LNCaP clone FGC (cell line): ENCODE results near the gene MAP4.
"Not testable (repeated sequence)": the region's sequence is repeated elsewhere in the genome, so short reads cannot be mapped to it uniquely, and the experiment has no call there.

Source experiments
- DNase-seq: peaks from one replicate; pipeline ENCODE4 v3.0.0-alpha.2; 2011; ENCODE audit warnings: low read depth
- H3K4me3 ChIP-seq: 2 replicates; pipeline ENCODE4 v1.5.1; 2011; ENCODE audit warnings: mild to moderate bottlenecking, low read depth, low read length, control low read depth
- TF ChIP-seq, protein P1 (sequence below): IDR thresholded peaks from 2 replicates; pipeline ENCODE4 v1.5.1; 2012; ENCODE audit warnings: mild to moderate bottlenecking; ENCODE audit not compliant: control insufficient read depth, insufficient read depth; ENCODE audit errors: extremely low read depth

MAP4 gene

DNA sequence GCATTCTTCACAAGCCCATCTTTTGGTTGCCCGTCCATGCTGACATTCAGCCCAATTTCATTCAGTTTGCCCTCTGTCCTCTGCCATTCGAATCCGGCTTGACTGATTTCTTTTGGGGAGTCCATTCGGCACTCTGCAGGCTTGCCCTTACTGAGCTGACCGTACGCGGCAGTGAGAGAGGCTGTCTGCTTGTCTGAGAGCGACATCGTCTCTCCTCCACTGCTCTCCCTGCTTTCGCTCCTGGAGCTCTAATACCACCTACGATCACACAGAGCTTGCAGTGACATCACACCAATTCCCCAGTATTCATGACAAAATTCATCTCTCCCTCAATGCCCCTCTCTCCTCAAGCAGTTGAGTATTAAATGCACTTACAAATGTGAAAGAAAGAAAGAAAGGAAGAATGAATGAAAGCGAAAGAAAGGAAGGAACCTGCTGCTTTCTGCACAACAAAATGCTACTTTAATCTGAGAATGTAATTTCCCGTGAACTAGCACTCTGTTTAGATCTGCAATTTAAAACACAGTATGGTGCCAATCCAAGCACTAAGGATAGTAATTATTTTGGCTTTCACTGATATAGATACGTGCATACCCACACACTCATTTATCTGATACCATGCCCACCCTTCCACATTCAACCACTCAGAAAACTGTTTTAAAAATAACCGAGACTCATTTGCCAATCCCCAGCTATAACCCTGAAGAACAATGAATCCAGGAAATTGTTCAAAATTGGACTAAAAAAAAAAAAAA is 123.8 kb downstream of the MAP4 start:
- TF ChIP-seq, protein P1, sequence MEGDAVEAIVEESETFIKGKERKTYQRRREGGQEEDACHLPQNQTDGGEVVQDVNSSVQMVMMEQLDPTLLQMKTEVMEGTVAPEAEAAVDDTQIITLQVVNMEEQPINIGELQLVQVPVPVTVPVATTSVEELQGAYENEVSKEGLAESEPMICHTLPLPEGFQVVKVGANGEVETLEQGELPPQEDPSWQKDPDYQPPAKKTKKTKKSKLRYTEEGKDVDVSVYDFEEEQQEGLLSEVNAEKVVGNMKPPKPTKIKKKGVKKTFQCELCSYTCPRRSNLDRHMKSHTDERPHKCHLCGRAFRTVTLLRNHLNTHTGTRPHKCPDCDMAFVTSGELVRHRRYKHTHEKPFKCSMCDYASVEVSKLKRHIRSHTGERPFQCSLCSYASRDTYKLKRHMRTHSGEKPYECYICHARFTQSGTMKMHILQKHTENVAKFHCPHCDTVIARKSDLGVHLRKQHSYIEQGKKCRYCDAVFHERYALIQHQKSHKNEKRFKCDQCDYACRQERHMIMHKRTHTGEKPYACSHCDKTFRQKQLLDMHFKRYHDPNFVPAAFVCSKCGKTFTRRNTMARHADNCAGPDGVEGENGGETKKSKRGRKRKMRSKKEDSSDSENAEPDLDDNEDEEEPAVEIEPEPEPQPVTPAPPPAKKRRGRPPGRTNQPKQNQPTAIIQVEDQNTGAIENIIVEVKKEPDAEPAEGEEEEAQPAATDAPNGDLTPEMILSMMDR: no peak
- H3K4me3 ChIP-seq: no peak overlapping the region
- DNase-seq: no peak

DNA sequence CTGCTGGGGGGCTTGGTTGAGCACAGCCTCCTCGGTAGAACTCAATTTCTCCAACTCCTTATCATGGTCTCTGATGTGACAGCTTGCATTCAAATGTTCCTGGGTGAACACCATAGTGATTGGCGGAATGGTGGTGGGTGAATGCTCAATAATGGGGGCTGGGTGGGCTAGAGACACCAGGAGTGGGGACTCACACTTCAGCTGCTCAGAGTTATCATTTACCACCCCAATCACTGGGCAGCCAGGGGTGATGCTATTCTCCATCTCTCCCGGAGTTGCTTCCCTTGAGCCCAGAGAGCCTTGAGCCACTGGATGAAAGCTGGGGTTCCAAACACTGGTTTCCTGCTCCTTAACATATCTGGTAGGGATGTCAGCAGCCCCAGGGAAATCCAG is 124.6 kb downstream of the MAP4 start:
- DNase-seq: no peak
- TF ChIP-seq, protein P1: no peak
- H3K4me3 ChIP-seq: no peak overlapping the region

DNA sequence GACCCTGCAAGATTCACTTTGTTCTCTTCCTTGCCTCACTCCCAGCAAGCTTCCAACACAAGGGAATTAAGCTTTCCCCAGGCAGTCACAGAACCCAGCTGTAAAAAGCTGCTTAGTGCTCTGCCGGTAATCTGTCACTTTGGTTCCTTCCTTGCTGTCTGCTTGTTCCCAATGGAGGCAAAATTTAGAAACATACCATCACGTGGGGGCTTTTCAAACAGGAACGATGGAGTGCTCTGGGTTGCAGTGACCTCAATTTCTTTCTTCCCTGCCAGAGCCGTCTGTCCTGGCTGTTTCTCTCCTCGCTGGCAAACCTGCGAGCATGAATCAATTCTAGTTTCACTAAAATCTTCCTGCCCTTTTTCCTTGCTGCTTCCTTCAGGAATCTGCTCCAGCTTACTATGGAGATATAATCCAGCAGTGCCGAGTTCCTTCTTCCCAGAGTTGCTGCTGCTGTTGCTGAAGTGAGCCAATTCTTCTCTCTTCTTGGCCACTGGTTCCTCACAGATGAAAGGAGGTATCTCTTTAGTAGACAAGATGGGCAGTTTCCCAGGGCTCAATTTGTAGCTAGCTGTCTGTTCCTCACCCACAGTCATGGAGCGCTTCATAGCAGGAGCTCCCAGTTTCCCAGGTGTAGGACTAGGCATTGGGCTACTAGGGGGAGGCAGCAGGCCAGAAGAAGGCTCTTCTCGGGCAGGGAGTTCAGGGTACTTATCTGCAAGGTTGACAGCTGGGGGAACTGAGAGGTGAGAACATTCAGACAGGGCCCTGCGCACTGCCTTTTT is 125.2 kb downstream of the MAP4 start:
- no peak overlapping the region for H3K4me3 ChIP-seq
- TF ChIP-seq, protein P1: no peak
- DNase-seq: no peak

DNA sequence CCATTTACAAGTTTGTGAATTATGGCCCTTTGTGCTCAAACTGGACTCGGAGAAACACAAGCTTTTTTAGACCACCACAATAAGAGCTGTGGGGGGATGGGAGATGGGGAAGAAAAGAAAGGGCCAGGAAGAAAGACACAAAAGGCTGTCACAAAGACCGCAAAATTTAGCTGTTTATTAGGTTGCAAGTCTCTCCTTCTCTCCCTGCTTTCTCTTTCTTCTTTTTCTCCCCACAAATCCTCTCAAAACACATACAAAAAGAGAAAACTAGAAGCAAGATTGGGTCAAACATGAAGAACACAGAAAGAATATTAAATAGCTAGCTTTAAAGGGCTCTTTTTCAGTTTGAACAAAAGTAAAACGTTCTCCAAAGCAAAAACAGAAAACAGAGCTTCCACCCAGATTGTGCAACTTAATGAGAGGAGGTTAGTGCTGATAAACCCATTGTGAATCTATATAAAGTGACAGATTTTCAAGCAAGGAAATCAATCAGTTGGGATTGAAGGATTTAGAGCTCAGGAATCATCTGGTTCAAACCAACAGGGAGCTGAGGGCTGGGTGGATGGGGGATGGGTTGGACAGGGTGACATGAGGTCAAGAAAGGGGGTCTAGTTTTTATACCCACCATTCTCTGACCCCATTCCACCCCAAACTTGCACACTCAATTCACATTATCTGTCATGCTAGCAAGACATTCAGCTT is 125.9 kb downstream of the MAP4 start:
- TF ChIP-seq, protein P1: no peak
- no peak for DNase-seq
- no peak overlapping the region for H3K4me3 ChIP-seq

DNA sequence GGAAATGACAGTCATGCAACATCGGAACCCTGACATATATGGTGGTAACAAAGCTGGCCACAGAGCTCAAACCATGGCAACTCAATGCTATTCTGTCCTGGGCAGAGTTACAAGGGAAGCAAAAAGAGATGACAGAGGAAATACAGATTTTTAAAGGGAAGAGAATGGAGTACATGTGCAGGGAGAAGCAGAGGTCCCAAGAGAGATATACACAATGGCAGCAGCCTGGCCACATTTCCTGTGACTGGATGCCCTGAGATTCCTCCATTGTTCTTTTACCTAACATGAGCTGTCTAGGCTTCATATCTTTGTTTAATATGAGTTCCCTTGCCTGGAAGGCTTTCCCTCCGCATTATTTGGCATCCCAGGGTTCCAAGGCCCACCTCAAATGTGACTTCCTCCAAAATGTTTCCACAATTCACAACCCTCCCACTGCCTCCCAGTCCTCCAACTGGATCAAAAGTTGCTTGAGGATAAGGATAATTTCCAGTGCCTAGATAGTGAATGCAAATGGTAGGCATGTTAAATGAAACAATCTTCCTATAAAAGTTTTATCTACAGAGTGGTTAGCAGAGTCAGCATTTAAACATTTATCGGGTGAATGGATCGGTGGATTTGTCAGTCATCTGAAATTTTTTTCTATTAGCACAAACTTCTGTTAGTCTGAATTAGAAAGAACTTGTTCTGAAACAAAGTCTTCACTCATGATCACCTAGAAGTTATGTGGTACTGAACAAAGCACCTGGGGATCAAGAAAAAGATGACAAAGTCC is 127.0 kb downstream of the MAP4 start:
- no peak overlapping the region for H3K4me3 ChIP-seq
- TF ChIP-seq, protein P1: no peak
- no peak for DNase-seq

DNA sequence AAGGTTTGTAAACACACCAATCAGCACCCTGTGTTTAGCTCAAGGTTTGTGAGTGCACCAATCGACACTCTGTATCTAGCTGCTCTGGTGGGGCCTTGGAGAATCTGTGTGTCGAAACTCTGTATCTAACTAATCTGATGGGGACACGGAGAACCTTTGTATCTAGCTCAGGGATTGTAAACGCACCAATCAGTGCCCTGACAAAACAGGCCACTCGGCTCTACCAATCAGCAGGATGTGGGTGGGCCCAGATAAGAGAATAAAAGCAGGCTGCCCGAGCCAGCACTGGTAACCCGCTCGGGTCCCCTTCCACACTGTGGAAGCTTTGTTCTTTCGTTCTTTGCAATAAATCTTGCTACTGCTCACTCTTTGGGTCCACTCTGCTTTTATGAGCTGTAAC is 128.2 kb downstream of the MAP4 start:
- DNase-seq, H3K4me3 ChIP-seq: not testable (repeated sequence)

DNA sequence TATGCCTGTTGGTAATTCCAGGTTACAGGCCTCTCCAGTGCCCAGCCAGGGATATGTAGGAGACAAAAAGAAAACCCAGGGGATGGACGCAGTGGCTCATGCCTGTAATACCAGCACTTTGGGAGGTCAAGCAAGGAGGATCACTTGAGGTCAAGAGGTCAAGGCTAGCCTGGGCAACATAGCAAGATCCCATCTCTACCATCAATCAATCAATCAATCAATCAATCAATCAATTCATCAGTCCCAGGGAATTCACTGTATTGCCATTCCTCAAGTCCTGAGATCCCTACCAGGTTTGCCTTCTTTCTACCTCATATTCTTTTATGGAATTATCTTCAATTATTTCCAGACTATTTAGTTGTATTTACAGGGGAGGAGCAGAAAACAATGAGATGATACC is 131.0 kb downstream of the MAP4 start:
- no peak for DNase-seq
- TF ChIP-seq, protein P1: no peak
- H3K4me3 ChIP-seq: no peak overlapping the region
